Gastrocnemius medialis (tissue), 4 donors: ENCODE results near the gene PPARGC1A. TPM values are rescaled to one million over a fixed set of nuclear protein-coding genes. Genes with fewer than 3 reads are reported as not detected.

Source experiments
- ATAC-seq, 2 donors: fragments of 150-250 bp; one replicate each; pipeline ENCODE4 v1.9.1; 2016
- DNase-seq, 2 donors: peaks; one replicate each; pipeline ENCODE4 v3.0.0-alpha.2; 2019
- H3K27ac ChIP-seq, 4 donors: fragments of 200-600 bp; sonication (generic); 1 replicate in 1 of 4; 2 replicates in 3 of 4; pipeline ENCODE4 v1.5.1; 2016 to 2018; ENCODE audit warnings: mild to moderate bottlenecking in 2 of 4, moderate library complexity in 1 of 4
- H3K27me3 ChIP-seq, 3 donors: fragments of 200-600 bp; sonication (generic) in 2 of 3; 1 replicate in 1 of 3; 2 replicates in 2 of 3; pipeline versions ENCODE4 v1.5.1 to v1.6.0; 2016 to 2019; ENCODE audit warnings: mild to moderate bottlenecking in 1 of 3, moderate library complexity in 1 of 3
- H3K36me3 ChIP-seq, 2 donors: fragments of 200-600 bp; sonication (generic) in 1 of 2; one replicate each; pipeline ENCODE4 v1.5.1; 2017 to 2018
- H3K4me1 ChIP-seq, 2 donors: fragments of 200-600 bp; sonication (generic) in 1 of 2; one replicate each; pipeline ENCODE4 v1.5.1; 2016 to 2017; ENCODE audit warnings: mild to moderate bottlenecking in 2 of 2
- H3K4me3 ChIP-seq, 4 donors: fragments of 200-600 bp; sonication (generic) in 3 of 4; 1 replicate in 1 of 4; 2 replicates in 3 of 4; pipeline ENCODE4 v1.5.1; 2016 to 2019; ENCODE audit warnings: mild to moderate bottlenecking in 2 of 4
- H3K9me3 ChIP-seq, 3 donors: fragments of 200-600 bp; sonication (generic) in 2 of 3; 1 replicate in 1 of 3; 2 replicates in 2 of 3; pipeline ENCODE4 v1.5.1; 2016 to 2019
- CTCF ChIP-seq, 5 experiments: fragments of 450-650 bp in 3 of 5; fragments of 200-600 bp in 2 of 5; sonication (generic) in 2 of 5; IDR thresholded peaks in 4 of 5; conservative IDR thresholded peaks in 1 of 5; 1 replicate in 4 of 5; 2 replicates in 1 of 5; pipeline ENCODE4 v1.5.1; 2016 to 2019; ENCODE audit warnings: antibody characterized with exemption in 5 of 5, mild to moderate bottlenecking in 3 of 5, moderate library complexity in 3 of 5
- POLR2A ChIP-seq, 2 donors: fragments of 450-650 bp; IDR thresholded peaks; one replicate each; pipeline ENCODE4 v1.6.1; 2017; ENCODE audit warnings: antibody characterized with exemption in 2 of 2, mild to moderate bottlenecking in 2 of 2, moderate library complexity in 2 of 2
- in situ Hi-C, 4 donors: fragments of 200-750 bp; cut with MboI; loops; one replicate each; pipeline versions ENCODE4 v1.15.0 to v1.8.0; 2017; ENCODE audit warnings: low sequenced_read_pairs in 4 of 4
- intact Hi-C: fragments of 100-400 bp; cut with DNase I; formaldehyde crosslinking; loops from one replicate; pipeline ENCODE4 v1.15.1; 2023; ENCODE audit warnings: low total_unique reads
- total RNA-seq, 4 donors: library from RNA; depleted of rRNA; stranded (reverse); fragments of >200 nt; gene quantifications; one replicate each; pipeline versions ENCODE4 v1.1.0 to v1.2.3, GENCODE V29; 2016

The PPARGC1A gene
- total RNA-seq, 4 donors from 2014 or later = 30.6 to 68.9 (median 52.3) TPM

GRCh38 chr4:23876418-23877089 is 13.3 kb downstream of the PPARGC1A start:
- intact Hi-C loops = no loop called here
- peak overlapping the region; percentile 84 to 99 (median 90) for H3K27ac ChIP-seq
- H3K9me3 ChIP-seq = no peaks in the 10 kb centered on the region
- ATAC-seq (no peak), DNase-seq (no peak)
- no peaks in the 10 kb centered on the region for H3K27me3 ChIP-seq
- H3K36me3 ChIP-seq = no peaks in the 10 kb centered on the region
- TF ChIP-seq CTCF (IDR thresholded peaks at IDR 0.05 in 4 of 5, conservative IDR thresholded peaks at IDR 0.05 in 1 of 5) (no peak), POLR2A (IDR thresholded peaks at IDR 0.05) (no peak)
- H3K4me3 ChIP-seq = no peak overlapping the region
- in situ Hi-C loops = loop anchor here in 2 of 4 donors (5.0 kb wide), 1 partner anchor 56 kb away; no protein-coding TSS in a partner anchor
- H3K4me1 ChIP-seq = peaks cover 44 to 87% of the 10 kb centered on the region in 2 donors

GRCh38 chr4:23875317-23875716 is 14.5 kb downstream of the PPARGC1A start:
- Histone ChIP-seq H3K27ac (peak overlapping the region; percentile 84 to 99 (median 90)), H3K36me3 (no peaks in the 10 kb centered on the region), H3K4me1 (peaks cover 48 to 82% of the 10 kb centered on the region in 2 donors), H3K9me3 (no peaks in the 10 kb centered on the region), H3K27me3 (no peaks in the 10 kb centered on the region), H3K4me3 (no peak overlapping the region)
- in situ Hi-C loops = loop anchor here in 2 of 4 donors (5.0 kb wide), 1 partner anchor 57 kb away; no protein-coding TSS in a partner anchor
- intact Hi-C loops = no loop called here
- TF ChIP-seq CTCF (IDR thresholded peaks at IDR 0.05 in 4 of 5, conservative IDR thresholded peaks at IDR 0.05 in 1 of 5) = no peak
- no peak for TF ChIP-seq POLR2A (IDR thresholded peaks at IDR 0.05)
- DNase-seq (no peak), ATAC-seq (no peak)

GRCh38 chr4:23874536-23874901 is 15.3 kb downstream of the PPARGC1A start:
- in situ Hi-C loops (no loop called here), intact Hi-C loops (loop anchor here (1.0 kb wide), 1 partner anchor 61 kb away; no protein-coding TSS in a partner anchor)
- DNase-seq (no peak), ATAC-seq (peak; percentile 48 to 53)
- TF ChIP-seq POLR2A (IDR thresholded peaks at IDR 0.05) (no peak), CTCF (IDR thresholded peaks at IDR 0.05 in 4 of 5, conservative IDR thresholded peaks at IDR 0.05 in 1 of 5) (no peak)
- Histone ChIP-seq H3K4me1 (peaks cover 55 to 81% of the 10 kb centered on the region in 2 donors), H3K4me3 (no peak overlapping the region), H3K27me3 (no peaks in the 10 kb centered on the region), H3K27ac (peak overlapping the region; percentile 84 to 99 (median 90)), H3K9me3 (no peaks in the 10 kb centered on the region), H3K36me3 (no peaks in the 10 kb centered on the region)

GRCh38 chr4:23873717-23874535 is 15.9 kb downstream of the PPARGC1A start:
- in situ Hi-C loops (no loop called here), intact Hi-C loops (loop anchor here (1.0 kb wide), 1 partner anchor 61 kb away; no protein-coding TSS in a partner anchor)
- ATAC-seq (peak; percentile 87 to 88), DNase-seq (peak; percentile 77 to 85)
- H3K27ac ChIP-seq = peak overlapping the region; percentile 84 to 99 (median 90)
- H3K9me3 ChIP-seq = no peaks in the 10 kb centered on the region
- no peak for TF ChIP-seq CTCF (IDR thresholded peaks at IDR 0.05 in 4 of 5, conservative IDR thresholded peaks at IDR 0.05 in 1 of 5)
- peak; percentile 76 to 81 for TF ChIP-seq POLR2A (IDR thresholded peaks at IDR 0.05)
- H3K27me3 ChIP-seq = no peaks in the 10 kb centered on the region
- H3K4me3 ChIP-seq = peak overlapping the region; percentile 30 to 42 (median 31)
- no peaks in the 10 kb centered on the region for H3K36me3 ChIP-seq
- peaks cover 61 to 78% of the 10 kb centered on the region in 2 donors for H3K4me1 ChIP-seq
